ENCODE results near the gene COIL.

COIL gene

DNA sequence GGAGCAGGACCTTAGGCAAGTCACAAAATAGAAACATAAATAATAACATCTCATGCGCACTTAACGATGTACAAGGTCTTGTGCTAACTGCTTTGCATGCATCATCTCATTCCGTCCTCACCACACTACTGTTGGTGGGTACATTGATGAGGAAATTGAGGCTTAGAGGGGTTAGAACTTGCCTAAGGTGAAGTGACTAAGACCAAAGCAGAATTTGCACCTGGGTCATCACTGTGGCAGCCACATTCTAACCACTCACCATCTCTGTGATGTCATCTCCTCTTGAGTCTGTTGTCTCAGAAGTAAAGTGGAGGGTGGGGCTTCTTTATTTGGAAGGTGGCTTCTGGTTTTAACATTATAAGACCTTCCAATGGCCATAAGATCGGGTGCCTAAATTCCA, 26.6 kb downstream of the COIL start:
- DNase-seq: no peak

DNA sequence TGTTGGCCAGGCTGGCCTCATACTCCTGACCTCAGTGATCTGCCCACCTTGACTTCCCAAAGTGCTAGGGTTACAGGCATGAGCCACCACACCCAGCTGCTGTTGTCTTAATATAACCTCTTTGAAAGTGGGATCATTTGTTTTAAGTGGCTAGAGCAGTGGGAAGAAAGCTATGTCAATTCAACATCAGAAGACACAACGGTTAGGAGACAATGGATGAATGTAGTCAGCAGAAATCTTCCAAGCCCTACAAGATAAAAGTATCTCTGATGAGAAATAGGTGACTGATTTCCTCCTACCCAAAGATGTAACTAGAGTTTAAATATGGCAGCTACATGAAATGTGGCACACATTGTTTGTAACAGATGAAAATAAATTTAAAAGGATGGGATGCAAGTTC, 27.0 kb downstream of the COIL start:
- no peak for DNase-seq

DNA sequence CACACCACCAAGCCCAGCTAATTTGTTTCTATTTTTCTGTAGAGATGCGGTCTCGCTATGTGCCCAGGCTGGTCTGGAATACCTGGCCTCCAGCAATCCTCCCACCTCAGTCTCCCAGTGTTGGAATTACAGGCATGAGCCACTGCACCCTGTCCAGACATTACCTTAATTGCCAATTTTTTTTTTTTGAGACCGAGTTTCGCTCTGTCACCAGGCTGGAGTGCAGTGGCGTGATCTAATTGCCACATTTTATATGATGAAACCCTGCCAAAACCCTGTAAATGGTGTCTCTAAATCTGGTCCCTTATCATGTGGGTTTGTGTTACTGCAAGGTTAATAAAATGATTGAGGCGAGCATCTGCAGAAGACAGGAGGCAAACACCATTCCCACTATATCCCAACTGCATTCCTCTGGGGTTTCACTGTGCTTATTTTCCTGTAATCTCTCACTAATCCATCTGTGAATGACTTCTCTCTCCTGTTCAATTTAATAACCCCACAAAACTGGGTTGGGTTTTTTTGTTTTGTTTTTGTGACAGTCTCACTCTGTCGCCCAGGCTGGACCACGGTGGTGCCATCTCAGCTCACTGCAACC, 27.6 kb downstream of the COIL start:
- no peak for DNase-seq

DNA sequence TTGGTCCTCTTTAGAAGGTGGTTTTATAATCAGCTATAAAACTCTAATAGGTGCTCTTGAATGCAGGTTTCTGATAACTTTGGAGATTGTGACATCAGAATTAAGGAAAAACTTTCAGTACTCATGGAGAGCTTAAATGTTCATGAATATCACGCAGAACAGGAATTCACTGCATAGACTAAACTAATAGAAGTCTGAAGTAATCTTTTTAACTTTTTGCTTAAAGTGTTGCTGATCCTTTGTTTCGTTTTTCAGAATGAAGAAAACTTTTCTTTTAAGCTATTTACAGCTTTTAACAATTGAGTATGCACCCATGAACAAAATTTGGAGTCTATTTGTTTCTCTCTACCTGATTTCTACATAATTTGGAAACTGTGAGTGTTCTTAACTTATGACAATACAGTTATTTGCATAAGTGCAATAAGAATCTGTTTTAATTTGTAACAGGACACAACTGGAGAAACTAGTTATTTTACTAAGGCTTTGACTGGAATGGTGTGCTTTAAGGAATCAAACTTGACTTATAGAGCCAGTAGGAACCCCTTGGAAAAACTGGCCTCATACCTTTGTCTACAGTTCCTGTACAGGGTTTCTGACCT, 30.0 kb downstream of the COIL start:
- no peak for DNase-seq

DNA sequence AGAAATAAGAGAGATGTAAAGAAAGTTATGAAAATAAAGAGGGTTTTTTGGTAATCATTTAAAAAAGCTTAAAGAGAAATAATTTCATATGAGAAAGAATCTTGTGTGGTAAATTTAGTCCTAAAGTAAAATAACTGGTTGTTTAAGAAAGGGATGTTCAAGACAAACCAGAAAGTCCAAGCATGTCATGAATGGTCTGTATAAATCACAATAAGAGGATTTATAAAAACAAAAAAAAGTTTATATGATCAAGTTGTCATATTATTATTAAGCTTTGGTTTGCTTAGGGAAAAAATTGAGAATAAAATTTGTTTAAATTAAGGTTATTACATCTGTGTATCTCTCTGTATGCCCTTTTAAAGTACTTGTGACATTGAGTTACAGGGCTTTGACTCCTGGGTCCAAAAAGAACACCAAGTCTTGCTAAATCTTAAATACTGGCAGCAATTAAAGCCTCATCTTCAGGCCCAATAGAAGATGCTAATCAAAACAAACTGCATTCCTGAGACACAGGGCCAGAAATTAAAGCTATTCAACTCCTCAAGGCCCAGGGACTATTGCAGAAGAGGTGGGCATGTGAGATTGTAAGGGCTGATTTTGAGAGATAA, 31.4 kb downstream of the COIL start:
- DNase-seq: peak; percentile 48

DNA sequence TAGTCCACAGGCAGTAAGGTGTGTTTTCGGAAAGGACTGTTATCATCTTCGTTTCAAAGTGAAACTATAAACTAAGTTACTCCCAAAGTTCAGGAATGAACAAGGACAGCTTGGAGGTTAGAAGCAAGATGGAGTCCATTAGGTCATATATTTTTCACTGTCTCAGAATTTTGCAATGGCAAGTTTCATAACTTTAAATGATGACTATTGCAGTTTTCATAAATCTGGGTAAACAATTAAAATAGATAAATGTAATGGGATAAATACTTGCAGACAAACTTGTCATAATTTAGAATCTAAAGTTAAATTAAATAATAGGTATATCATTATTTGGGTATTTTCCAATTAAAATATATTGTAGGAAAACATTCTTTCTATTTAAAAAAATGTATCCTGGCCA, 32.3 kb downstream of the COIL start:
- no peak for DNase-seq

DNA sequence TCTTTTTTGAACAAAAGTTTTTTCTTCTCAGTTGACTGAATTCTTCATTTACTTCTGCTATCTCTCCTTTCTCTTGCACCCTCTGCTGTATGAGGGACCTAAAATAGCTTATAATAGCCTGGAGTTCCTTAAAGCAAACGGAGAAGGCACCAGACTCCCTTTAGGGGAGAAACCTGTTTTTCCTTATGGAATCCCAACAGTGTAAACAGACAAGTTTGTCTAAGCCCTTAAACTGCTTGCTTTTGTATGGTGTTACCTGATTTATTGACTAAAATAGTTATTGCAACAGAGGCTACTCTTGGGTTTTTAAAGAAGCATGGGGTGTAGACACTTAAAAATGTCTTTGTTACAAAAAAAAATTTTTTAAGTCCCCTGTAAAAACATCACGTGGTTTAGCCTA, 34.1 kb downstream of the COIL start:
- peak; percentile 1 for DNase-seq

DNA sequence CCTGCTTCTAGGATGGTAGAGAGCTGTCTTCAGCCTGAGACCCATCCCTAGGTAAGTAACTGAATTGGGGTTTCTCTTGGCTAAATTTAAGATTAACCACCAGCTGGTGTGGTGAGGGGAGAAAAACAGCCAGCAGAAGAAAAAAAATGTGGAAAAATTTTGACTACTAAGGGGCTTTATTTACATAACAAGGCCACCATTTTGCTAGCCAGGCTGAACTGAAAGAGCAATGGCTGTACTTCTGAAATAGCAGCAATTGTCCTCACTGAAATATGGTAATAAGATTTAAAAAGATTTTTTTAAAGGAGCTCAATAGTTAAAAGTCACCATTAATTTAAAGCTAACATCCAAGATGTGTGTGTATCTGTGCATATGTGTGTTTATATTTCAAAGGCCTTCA, 34.6 kb downstream of the COIL start:
- DNase-seq: no peak

DNA sequence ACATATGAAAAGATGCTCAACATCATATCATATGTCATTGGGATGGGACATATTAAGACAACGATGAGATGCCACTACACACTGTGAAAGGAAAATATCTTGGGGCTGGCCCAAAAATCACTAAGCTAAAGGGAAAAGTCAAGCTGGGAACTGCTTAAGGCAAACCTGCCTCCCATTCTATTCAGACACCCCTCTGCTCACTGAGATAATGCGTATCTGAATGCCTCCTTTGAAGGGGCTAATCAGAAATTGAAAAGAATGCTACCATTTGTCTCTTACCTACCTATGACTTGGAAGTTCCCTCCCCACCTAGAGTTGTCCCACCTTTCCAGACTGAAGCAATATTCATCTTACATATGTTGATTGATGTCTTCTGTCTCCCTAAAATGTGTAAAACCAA, 35.8 kb downstream of the COIL start:
- DNase-seq: no peak

DNA sequence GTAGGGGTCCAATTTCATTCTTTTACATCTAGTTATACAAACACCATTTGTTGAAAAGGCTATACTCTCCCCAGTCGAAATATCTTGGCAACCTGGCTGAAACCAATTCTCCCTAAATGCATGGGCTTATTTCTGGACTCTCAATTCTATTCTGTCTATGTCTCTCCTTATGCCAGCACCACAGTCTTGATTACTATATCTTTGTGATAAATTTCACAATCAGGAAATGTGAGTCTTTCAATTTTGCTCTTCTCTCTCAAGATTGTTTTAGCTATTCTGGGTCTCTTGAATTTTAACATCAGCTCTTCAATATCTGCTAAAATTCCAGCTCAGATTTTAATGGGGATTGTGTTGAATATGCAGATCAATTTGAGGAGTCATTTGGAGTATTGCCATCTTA, 41.1 kb downstream of the COIL start:
- DNase-seq: no peak

DNA sequence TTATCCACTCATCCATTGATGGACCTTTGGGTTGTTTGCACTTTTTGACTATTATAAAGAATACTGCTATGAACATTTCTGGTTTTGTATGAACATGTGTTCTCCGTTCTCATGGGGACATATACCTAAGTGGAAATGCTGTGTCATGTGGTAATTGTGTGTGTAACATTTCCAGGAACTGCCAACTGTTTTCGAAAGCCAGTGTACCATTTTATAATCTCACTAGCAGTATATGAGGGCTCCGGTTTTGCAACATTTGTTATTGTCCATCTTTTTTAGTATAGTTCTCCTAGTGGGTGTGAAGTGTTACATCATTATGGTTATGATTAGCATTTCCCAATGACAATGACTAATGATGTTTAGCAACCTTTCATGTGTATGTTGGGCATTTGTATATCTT, 41.9 kb downstream of the COIL start:
- DNase-seq: no peak

DNA sequence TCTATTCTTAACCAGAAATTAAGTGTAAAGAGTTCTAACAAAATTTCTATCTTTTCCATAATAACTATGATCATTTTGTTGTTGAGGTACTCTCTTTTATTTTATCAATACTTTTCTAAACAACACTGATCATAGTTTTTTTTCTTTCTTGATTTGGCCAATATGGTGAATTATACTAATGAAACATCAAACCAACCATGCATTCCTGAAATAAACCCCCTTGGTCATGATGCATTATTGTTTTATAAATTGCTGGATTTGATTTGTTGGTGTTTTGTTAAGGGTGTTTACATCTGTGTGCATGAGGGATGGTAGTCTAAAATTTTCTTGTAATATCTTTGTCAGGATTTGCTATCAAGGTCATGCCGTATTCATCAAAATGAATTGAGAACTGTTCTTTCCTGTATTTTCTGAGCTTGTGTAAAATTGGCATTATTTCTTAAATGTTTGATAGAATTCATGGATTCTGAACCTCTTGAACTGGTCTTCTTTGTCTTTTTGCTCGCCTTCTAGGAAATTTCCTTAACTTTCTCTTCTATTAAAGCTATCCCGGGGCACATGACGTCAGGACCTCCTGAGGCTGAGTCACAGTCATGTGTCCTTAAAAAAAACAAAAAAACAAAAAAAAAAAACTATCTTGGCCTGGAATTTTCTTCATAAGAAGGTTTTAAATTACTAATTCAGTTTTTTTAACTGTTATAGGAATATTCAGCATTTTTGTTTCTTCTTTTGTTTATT, 43.1 kb downstream of the COIL start:
- no peak for DNase-seq

DNA sequence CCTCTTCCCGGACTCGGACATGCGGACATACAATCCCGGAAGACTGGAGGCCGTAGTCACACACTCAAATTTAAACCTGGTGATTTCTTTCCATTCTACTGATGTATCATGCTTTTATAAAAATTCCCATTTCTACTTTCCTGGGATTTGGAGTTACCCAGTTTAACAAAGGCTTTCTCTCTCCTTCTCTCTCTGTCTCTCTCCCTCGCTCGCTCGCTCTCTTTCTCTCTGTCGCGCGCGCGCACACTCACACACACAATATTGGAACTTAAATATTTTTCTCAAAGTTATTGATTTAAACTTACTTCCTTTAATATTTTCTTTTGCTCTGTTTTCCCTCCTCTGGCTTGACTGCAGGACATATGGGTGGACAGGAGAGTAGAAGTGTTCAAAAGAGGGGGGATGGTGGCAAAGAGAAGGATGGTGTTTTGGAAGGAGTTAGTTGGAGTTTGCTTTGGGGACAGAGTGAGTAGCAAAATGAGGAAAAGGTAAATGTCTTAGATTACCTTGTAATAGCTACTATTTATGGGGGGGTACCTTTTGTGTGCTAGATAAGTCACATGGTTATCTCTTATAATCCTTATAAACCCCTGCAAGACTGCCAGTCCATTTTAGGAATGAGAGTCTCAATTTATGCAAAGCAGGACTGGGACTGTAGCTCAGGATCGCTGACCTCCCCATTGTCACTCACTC, 46.1 kb downstream of the COIL start:
- DNase-seq: no peak

DNA sequence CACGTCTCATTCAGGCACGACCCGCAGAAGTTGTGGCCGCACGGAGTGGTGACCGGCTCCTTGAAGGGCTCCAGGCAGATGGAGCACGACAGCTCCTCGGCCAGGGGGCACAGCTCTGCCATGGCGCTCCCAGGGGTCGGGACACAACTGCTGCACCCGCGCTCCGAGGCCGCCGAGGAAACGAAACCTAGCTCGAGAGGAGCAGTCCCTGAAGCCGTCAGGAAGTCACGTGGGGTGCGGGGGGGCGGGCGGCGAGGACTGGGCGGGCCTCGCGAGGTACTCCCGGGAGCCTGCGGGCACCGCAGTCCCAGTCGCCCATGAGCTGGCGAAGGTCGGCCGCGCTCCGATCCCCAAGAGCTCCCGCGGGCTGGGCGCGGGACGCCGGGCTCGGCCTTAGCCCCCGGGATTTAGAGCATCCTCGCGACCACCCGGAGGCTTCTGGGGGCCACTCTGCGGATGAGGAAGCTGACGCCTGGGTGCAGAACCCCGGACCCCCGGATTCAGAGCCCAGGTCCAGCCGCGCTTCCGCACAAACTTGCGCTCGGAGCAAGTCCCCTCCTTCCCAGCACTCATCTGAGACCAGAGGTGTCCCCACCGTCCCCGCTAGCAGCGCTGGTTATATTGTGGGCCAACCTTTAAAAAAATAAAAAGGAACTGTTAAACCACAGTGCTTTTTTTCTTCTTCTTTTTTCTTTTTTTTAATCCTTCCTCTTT, 46.8 kb downstream of the COIL start, which contains the start of gene TRIM25:
Gene TRIM25 (minus strand): TSS at position 183 of the 714 bp plus-strand sequence. CDS start 61 bp downstream, at position 122.
- DNase-seq: peak; percentile 93

DNA sequence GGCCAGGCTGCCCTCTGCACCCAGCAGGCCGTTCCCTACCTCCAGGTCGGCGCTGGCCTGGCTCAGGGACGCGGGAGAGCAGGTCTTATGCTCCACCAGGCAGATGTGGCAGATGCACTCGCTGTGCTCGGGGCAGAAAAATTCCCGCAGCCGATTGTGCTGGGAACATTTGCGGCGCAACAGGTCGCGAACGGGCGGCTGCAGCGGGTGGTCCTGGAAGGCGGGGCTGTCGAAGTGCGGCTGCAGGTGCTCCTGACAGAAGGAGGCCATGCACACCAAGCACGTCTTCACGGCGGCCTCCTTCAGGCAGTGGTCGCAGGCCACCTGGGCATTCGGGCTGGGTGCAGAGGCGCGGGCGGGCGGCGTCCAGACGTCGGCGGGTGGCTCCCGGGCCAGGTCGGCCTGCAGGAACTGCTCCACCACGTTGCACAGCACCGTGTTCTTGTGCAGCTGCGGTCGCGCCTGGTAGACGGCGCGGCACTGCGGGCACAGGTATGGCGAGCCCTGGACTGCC, 47.4 kb downstream of the COIL start:
- peak; percentile 77 for DNase-seq

DNA sequence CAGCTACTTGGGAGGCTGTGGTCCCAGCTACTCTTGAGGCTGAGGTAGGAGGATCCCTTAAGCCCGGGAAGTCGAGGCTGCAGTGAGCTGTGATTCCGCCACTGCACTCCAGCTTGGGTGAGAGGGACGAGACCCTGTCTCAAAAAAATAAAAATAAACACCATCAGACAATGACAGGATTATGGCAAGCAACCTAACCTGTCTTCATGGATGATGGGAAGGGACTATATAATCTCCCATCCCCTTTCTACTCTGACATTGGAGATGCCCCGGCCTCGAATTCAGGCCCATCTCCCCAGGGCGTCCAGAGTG, 47.9 kb downstream of the COIL start:
- no peak for DNase-seq

DNA sequence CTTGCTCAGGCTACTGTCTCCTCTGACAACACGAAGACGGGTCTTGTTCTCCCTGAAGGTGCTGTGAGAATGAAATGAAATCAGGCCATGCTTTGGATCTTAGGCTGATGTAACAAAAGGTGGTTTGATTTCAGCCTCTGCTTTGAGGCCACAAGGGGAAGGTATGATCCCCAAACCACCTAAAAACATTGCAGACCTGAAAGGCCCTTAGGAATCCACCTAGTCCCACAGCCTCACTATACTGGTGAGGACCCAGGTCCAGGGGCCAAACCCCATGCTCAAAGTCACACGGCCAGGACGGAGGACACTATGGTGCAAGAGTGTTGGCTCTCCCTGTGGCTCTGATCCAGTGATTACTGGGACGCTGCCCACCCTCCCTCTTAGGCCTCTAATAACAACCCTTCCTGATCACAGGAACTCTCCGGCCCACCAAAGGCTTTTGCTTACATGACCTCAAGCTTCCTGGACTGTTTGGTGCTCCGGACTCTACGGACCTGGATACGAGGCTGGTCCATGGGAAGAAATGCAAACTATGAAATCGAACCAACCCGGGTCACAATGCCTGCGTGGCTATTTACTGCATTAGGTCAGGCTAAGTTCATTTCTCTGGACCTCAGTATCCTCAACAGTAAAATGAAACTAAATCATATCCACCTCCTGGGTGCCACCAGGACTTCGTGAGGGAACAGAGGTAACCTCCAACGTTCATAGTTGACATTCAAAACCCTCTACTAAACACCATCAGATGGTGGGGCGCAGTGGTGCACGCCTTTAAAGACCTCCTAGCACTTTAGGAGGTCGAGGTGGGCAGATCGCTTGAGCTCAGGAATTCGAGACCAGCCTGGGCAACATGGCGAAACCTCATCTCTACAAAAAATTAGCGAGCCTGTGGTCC, 48.5 kb downstream of the COIL start:
- DNase-seq: no peak

DNA sequence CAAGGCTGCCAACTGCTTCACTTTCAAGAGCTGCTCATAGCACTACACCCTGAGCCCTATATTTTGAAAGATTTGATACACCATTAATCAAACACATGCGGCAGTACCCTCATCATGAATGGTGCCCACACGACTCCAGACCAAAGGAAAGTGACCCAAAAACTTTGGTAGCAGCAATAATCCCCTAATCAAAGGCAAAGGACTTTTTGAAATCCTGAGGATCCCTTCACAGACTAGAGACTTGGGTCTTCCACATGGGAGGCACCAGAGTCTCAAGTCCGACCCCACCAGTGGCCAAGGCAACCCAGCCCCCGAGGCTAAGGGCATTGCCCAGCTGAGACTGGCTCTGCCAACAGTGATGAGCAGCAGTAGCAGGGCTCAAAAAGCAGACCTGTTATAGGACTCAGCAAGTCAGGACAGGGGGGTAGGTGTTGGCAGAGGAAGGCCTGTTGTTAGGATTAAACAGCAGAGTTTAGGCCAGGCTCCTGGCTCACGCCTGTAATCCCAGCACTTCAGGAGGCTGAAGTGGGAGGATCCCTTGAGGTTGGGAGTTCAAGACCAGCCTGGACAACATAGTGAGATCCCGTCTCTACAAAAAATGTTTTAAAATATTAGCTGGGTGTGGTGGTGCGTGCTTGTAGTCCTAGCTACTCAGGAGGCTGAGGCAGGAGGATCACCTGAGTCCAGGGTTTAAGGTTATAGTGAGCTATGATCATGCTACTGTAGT, 50.2 kb downstream of the COIL start:
- DNase-seq: no peak

DNA sequence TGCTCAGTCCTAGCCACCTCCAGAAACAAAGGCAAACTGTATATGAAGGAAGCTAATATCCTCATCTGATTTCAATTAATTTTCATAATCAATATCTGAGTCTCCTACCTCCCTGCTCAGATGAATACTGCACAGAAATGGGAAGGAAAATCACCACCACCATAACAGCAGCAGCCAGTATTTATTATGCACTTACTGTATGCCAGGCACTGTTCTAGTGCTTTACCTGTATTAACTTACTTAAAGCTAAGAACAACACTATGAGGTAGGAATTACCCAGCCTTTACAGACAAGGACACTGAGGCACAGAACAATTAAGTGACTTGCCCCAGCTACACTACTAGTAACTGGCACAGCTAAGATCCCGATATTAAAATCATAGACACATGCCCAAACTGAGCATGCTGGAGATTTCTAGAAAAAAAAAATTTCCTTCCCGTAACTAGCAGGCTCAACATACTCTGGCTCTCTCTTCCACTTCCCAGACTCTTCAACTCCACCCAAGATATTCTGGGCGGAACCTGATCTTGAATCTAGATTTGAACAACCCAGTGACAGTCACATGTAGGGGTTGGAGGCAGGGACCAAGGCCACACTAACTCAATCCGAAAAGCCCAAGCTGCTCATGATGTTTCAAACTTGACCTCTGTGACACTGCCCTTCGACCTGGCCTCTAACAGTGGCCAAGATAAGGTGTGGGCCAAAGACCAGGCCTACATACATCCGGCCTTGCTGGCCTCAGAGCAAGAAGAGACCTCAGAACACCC, 50.9 kb downstream of the COIL start:
- DNase-seq: no peak

DNA sequence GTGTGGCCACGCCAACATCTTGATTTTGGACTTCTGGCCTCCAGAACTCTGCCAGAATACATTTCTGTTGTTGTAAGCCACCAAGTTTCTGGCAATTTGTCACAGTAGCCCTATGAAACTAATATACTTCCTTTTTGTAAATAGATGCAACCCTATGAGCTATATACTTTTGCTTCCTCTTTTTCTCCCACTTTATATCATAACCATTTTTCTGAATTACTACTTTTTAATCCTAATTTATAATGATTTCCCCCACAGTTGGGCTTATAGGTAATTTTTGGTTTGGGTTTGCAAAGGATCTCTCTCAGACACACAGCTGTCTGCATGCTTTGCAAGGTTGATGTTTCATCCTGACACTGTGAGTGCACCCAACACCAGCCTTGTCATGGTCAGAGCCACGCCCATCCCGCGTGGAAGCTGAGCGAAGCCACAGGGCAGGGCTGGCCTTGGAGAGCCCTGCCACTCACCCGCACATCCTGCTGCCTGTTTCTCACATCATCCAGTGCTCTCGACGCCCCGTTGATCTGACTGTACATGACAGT, 52.8 kb downstream of the COIL start:
- DNase-seq: peak; percentile 7

Measured in DMS53 (cell line).